A549 (cell line): ENCODE results near the gene SLC28A1.

Source experiments
- BHLHE40 ChIP-seq: IDR thresholded peaks from 2 replicates; pipeline ENCODE4 v1.6.1; 2012; ENCODE audit warnings: low read depth, low read length, inconsistent platforms
- CHD2 ChIP-seq: fragments of 150-350 bp; IDR thresholded peaks from 2 replicates; pipeline ENCODE4 v1.6.1; 2014; ENCODE audit warnings: low read length; ENCODE audit not compliant: partially characterized antibody
- POLR2AphosphoS2 ChIP-seq: conservative IDR thresholded peaks from 2 replicates; pipeline ENCODE4 v1.6.1; 2012; ENCODE audit warnings: low read length, improper control_type of control experiment, inconsistent platforms

DNA sequence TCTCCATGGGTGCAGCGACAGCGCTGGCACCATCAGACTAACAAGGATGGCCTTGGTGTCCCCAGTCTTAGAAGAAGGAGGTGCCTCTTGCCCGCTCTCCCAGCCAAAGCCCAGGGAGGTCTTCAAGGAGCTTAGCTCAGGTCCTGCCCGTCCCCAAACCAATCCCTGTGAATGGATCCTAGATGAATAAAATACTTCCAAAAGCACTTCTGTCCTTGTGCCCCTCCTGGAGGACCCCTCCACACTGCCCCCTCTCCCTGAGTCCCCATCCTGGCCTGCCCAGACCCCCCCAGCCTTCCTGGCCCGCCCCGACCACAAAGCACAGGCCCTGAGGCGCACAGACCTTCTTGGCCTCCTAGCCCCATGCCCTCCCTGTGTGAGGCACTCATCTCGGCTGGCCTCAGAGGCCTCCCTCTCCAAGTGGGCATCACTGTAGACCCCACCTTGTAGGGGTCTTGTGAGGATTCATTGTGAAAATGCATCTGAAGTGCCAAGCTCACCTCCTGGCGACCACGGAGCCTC is 8.4 kb downstream of the SLC28A1 start:
- TF ChIP-seq POLR2AphosphoS2 (no peak), BHLHE40 (no peak), CHD2 (no peak)
